ENCODE measurements around the gene PCNT. TPM values are rescaled to one million over a fixed set of nuclear protein-coding genes. Genes with fewer than 3 reads are reported as not detected.

The PCNT gene
- total and polyA plus RNA-seq, 9 of the 15 experiments (the other 6 are each of a cell fraction or from before 2014, with no cell fraction given): 9.1 to 53.5 (median 31.3) TPM

GRCh38 chr21:46424621-46425020 is 100.7 kb downstream of the PCNT start:
- Histone ChIP-seq H2AFZ (ENCODE audit: low read depth, low read length) (no peak overlapping the region), H3K9me1 (ENCODE audit: control insufficient read depth, insufficient read depth, low read length) (no peaks in the 10 kb centered on the region), H3K9me3 (replicated peaks; ENCODE audit: control insufficient read depth, insufficient read depth, low read depth, low read length) (no peaks in the 10 kb centered on the region), H3K9ac (ENCODE audit: insufficient read depth in 1 of 2, low read depth in 2 of 2, low read length in 2 of 2) (no peak overlapping the region), H4K20me1 (replicated peaks; ENCODE audit: control insufficient read depth, insufficient read depth, low read length) (no peaks in the 10 kb centered on the region), H3K27me3 (ENCODE audit: control insufficient read depth in 2 of 2, insufficient read depth in 2 of 2, low read length in 2 of 2) (no peaks in the 10 kb centered on the region), H3K4me2 (ENCODE audit: insufficient read depth, low read length) (no peak overlapping the region), H3K4me1 (replicated peaks in 1 of 2; ENCODE audit: control insufficient read depth in 2 of 2, insufficient read depth in 2 of 2, low read length in 2 of 2) (peaks cover 0 to 16% of the 10 kb centered on the region in 2 experiments; a peak in 1 of 5 replicates), H3K79me2 (ENCODE audit: control insufficient read depth, insufficient read depth, low read length) (no peaks in the 10 kb centered on the region), H3K36me3 (ENCODE audit: control insufficient read depth, insufficient read depth, low read length) (peaks cover 59% of the 10 kb centered on the region), H3K27ac (ENCODE audit: extremely low read depth, low read depth, low read length) (no peak overlapping the region), H3K4me3 (no peak overlapping the region)
- in situ Hi-C loops (cut with MboI): no loop called here
- 88% methylated on average over 5 of the region's 14 CpGs for WGBS (ENCODE audit: insufficient coverage, low coverage, missing lambda C conversion rate)
- POLR2A ChIA-PET: interaction anchor here (0.6 to 1.3 kb wide), 2 partner anchors 9 to 218 kb away, joined by 3 read pairs; no protein-coding TSS in a partner anchor
- intact Hi-C loops (cut with micrococcal nuclease): no loop called here
- CTCF ChIA-PET (ENCODE audit: low intra/inter-chr PET ratio): no interaction called here
- TF ChIP-seq PRDM10 (IDR thresholded peaks at IDR 0.05; ENCODE audit: partially characterized antibody) (no peak), ETS2 (tag; IDR thresholded peaks at IDR 0.05; ENCODE audit: borderline replicate concordance, poor library complexity, severe bottlenecking) (no peak), RBM22 (IDR thresholded peaks at IDR 0.05; ENCODE audit: low read depth, low read length, poor library complexity, severe bottlenecking) (no peak), SRSF1 (IDR thresholded peaks at IDR 0.05; ENCODE audit: low read depth, low read length) (no peak), U2AF1 (optimal IDR thresholded peaks at IDR 0.05; ENCODE audit: low read depth, low read length) (no peak), NBN (IDR thresholded peaks at IDR 0.05; ENCODE audit: low read depth) (no peak), E2F4 (CRISPR knock-in tag; IDR thresholded peaks at IDR 0.05; ENCODE audit: low read depth) (no peak), PCBP2 (IDR thresholded peaks at IDR 0.05; ENCODE audit: low read depth, low read length, poor library complexity, severe bottlenecking) (no peak), FOXA1 (IDR thresholded peaks at IDR 0.05; ENCODE audit: borderline replicate concordance) (no peak), MBD2 (IDR thresholded peaks at IDR 0.05; ENCODE audit: borderline replicate concordance, low read depth) (no peak), DDX20 (tag; IDR thresholded peaks at IDR 0.05; ENCODE audit: low read depth) (no peak), ZNF785 (CRISPR knock-in tag; IDR thresholded peaks at IDR 0.05) (no peak), GTF2F1 (IDR thresholded peaks at IDR 0.05; ENCODE audit: low read depth, low read length) (no peak), TRIM28 (IDR thresholded peaks at IDR 0.05) (no peak)
- TF ChIP-seq, protein P1, sequence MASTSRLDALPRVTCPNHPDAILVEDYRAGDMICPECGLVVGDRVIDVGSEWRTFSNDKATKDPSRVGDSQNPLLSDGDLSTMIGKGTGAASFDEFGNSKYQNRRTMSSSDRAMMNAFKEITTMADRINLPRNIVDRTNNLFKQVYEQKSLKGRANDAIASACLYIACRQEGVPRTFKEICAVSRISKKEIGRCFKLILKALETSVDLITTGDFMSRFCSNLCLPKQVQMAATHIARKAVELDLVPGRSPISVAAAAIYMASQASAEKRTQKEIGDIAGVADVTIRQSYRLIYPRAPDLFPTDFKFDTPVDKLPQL (IDR thresholded peaks at IDR 0.05; ENCODE audit: extremely low read depth, insufficient read length): no peak
- no TSS peak for BruUV-seq (replicated peaks)
- no peak for ATAC-seq
- FAIRE-seq: no peak
- no peak for DNase-seq (ENCODE audit: extremely low read depth in 1 of 4, low spot score in 3 of 4)
